ENCODE data around the gene CES4A. TPM values are rescaled to one million over a fixed set of nuclear protein-coding genes. Genes with fewer than 3 reads are reported as not detected.
A peak's percentile ranks its signal among the peaks of the same experiment; 100 is the strongest.
"Not testable (repeated sequence)": the region's sequence is repeated elsewhere in the genome, so short reads cannot be mapped to it uniquely, and the experiment has no call there.

CES4A gene
- total RNA-seq, 1 donor from 2014 or later, result 4.1 TPM

DNA sequence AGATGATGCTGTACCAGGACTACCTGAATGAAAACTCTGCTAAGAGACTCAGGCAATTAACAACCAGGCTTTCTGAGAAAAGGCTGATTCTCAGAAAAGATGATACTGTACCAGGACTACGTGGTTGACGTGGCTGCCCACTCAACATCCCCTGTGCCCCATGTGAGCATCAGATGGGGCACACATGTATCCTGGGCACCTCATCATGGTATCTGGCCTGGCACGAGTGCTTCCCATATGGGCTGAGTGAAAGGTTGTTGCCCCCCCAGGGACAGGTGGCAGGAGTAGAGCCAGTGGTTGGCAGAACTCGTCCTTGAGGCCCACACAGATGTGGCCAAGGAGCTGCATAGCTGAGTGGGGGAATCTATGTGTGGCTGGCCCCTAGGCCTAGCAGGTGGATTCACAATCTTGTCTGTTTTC lies 3.5 kb upstream of the CES4A start:
- DNase-seq (ENCODE audit: low spot score), result no peak

DNA sequence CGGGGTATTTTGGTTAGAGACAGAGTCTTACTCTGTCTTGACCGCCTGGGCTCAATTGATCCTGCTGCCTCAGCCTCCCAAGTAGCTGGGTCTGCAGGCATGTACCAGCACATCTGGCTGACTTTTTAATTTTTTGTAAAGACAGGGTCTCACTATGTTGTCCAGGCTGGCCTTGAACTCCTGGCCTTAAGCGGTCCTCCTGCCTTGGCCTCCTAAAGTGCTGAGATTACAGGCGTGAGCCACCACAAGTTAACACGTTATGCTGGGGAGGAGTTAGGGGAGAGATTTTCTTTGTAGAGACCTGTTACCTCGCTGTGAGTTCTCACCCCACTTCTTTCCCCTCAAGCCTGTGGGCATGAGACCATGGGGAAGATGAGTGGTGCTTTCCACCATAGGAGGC lies 1.8 kb upstream of the CES4A start:
- no peak for DNase-seq (ENCODE audit: low spot score)

GRCh38 chr16:66991545-66992077 lies 3.2 kb downstream of the CES4A start:
- no peak for DNase-seq (ENCODE audit: low spot score)

GRCh38 chr16:66993558-66993957 lies 5.2 kb downstream of the CES4A start:
- DNase-seq (ENCODE audit: low spot score), result not testable (repeated sequence)

DNA sequence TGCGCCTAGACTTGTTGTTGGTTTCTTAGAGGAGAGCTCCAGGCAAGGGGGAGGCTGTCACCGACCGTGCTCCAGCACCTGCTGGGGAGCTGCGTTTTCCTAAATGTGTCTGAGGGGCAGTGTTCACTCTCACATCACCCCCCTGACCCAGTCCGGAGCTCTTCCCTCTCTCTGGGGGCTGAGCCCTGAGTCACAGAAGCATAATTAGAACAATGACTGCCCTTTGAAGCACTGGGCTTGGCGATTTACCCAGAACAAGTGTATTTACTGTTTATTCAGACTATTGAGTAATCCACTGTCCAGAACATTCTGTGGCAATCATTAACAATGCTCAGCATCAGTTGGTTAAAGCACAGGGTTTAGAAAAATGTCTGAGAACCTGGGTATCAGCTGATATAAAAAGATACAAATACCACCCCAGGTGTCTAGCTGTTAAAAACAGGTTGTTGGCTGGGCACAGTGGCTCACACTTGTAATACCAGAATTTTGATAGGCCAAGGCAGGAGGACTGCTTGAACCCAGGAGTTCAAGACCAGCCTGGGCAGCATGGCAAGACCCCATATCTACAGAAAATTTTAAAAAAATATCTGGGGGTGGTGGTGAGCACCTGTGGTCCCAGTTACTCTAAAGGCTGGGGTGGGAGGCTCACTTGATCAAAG lies 8.1 kb downstream of the CES4A start:
- DNase-seq (ENCODE audit: low spot score), result no peak

GRCh38 chr16:66996983-66997358 lies 8.6 kb downstream of the CES4A start:
- DNase-seq (ENCODE audit: low spot score), result no peak

DNA sequence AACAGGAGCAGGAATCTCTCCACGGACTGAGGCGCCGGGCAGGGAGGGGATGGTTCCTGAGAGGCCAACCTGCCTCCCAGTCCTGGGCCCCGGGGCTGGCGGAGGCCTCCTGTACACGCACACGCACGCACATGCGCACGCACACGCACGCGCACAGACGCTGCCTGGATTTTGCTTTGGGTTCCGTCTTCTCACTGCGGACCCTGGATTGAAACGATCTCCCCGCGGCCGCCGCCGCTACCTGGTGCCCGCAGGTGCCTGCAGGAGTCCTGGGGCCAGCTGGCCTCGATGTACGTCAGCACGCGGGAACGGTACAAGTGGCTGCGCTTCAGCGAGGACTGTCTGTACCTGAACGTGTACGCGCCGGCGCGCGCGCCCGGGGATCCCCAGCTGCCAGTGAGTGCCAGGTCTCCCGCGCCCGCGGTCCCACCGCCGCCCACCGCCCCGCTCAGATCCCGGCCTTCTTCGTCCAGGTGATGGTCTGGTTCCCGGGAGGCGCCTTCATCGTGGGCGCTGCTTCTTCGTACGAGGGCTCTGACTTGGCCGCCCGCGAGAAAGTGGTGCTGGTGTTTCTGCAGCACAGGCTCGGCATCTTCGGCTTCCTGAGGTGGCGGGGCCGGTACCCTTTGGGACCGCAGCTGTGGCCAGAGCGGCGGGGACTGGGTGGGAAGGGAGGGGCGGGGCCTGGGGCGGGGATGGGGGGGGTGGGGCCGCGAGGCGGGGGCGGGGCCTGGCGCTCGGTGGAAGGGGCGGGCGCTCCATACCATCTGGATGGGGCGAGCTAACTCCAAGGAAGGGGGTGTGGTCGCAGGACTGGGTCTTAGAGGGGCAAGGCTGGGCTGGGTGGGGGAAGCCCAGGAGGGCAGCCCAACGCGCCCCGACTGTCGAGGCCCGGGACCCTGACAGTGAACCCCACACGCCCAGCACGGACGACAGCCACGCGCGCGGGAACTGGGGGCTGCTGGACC lies 12.3 kb downstream of the CES4A start:
- peak; percentile 70 for DNase-seq (ENCODE audit: low spot score)

DNA sequence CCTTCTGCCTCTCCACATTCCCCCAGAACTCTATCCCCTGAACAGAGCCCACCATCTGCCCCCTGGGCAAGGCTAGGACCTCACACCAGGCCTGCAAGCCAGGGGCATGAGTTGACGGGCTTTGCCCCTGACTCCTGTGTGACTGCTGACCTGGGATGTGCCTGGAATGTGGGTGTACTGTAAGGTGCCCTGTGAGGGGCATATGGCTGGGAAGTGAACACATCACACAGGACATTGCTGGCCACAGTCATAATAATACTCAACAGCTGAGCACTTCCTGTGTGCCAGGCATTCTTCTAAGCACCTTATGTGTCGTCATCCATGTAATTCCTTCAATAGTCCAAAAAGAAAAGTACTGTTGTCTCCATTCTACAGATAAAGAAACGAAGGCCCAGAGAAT lies 13.3 kb downstream of the CES4A start:
- no peak for DNase-seq (ENCODE audit: low spot score)

DNA sequence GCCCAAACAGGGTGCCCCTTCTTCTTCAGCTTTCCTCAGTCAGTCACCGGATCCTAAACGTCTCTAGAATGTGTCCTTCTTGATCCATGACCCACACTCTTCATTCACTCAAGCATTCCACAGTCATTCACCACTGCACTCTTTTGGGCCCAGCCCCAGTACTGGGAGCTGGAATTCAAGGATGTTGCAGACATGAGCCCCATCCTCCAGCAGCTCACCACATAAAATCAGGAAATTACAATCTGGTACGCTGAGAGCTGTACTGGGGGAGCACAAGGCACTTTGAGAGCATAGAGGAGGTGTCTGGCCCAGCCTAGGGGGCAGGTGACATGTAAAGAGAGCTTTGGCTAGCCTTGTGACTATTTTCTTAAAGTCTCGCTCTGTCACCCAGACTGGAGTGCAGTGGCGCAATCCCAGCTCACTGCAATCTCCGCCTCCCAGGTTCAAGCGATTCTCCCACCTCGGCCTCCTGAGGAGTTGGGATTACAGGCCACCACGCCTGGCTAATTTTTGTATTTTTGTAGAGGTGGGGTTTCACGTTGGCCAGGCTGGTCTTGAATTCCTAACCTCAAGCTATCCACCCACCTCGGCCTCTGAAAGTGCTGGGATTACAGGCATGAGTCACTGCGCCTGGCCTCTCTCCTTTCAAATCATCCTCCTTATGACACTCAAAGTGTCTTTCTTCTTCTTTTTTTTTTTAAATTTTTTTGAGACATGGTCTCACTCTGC lies 18.7 kb downstream of the CES4A start:
- DNase-seq (ENCODE audit: low spot score), result peak; percentile 41

DNA sequence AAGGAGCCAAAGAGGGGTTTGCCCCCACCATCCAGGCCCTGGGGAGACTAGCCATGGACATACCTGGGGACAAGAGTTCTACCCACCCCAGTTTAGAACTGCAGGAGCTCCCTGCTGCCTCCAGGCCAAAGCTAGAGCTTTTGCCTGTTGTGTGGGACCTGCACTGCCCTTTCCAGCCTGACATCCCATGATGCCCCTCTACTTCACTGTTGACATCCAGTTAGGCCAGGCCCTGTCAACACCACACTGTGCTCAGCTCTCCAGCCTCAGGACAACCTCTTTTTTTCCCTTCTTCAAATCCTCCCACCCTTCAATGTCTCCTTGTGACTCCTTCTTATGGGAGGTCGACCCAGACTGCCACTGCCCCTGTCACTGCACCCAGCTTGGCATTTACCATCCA lies 20.8 kb downstream of the CES4A start:
- no peak for DNase-seq (ENCODE audit: low spot score)

GRCh38 chr16:67011274-67011673 lies 22.9 kb downstream of the CES4A start:
- no peak for DNase-seq (ENCODE audit: low spot score)

- DNase-seq (ENCODE audit: low spot score), result no peak
Measured at GRCh38 chr16:67013233-67013822, 24.9 kb downstream of the CES4A start.

DNA sequence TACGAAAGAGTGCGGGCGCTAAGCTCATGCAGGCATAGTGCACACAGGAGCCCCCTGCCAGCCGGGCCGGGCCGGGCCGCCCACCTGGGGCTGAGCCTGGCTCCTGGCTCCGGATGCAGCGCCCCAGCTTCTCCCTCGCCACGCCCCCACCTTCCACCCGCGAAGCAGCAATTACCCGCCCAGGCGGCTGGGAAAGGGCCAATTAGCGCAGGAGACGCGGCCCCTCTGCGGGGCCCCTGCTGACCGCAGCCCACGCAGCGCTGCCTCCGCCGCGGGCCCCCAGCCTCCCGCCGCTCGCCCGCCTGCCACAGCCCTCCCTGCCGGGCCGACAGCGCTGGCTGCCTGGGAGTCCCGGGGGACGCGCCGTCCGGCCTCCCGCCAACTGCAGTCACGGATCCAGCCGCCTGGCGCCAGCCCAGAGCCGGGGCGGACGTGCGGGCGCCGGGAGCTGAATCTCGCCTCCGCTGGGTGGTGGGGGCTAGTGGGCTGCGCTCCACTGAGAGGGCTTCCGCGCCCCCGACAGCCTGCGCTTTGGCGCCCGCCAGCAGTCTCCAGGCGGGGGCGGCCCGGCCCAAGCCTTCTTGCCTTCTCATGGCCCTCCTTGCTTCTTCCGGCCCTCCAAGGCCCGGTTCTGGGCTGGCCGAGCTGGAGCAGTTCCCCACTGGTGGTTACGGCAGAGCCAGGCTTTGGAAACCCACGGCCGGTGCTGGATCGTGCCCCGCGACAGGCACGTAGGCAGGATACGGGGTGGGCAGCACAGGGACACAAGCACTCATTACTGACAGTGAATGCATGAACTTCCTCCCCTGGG lies 25.6 kb downstream of the CES4A start:
- DNase-seq (ENCODE audit: low spot score), result peak; percentile 75

- no peak for DNase-seq (ENCODE audit: low spot score)
Measured at GRCh38 chr16:67014634-67015312, 26.4 kb downstream of the CES4A start.

DNA sequence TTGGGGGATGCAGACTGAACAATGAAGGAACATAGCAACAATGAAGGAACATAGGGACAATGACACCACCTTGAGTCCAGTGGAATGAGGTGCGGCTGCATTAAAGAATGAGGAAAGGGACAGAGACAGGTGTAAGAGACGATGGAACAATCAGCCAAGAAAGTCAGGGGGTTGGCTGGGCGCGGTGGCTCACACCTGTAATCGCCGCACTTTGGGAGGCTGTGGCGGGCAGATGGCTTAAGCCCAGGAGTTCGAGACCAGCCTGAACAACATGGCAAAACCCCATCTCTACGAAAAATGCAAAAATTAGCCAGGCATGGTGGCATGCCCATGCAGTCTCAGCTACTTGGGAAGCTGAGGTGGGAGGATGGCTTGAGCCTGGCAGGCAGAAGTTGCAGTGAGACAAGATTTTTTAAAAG lies 26.9 kb downstream of the CES4A start:
- no peak for DNase-seq (ENCODE audit: low spot score)

DNA sequence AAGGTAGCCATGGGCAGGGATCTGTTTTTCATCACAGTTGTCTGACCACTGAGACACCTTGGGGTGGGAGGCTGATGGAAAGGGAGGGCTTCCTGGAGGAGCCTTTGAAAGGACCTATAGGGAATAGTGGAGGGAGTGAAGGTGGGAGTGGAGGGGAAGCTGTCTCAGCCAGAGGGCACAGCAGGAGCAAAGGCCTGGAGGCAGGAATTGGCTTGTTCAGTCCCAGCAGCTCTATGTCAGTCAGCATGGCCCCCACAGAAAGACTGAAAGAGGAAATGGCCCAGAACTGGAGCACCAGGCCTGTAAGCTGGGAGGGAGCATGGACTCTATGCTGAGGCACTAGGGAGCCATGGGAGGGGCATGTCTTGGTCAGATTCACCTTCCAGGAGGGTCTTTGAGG lies 27.8 kb downstream of the CES4A start:
- DNase-seq (ENCODE audit: low spot score), result no peak

DNA sequence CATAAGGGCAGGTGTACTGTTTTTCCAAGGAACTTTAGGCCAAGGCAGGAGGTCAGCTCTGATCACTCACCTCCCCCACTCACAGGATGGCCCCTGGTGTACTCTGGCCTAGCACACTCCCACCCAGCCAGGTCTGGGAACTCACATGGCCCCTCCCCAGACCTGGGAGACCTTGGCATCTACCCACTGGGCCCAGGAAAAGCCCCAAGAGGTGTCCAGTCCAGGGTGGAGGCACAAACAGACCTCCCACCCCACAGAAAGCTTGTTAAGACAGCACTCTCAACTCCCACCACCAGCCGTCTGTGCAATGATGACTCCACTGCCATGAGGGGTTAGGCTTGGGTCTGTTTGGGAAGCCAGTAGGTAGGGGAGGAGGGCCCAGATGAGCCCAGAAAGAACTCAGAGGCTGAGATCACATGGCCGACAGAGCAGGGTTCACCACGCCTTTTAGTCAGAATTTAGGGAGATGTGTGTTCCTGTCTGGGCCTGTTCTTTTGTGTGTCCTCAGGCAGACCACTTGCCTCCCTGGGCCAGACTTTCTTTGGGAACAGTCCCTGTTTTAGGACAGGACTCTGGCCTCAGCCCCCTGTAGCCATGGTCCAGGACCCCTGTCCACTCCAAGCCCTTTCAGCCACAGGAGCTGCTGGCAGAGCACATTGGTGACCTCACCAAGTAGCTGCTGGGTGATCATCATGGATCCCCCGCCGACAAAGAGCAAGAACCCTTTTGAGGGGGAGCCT lies 28.5 kb downstream of the CES4A start:
- DNase-seq (ENCODE audit: low spot score), result no peak

- no peak for DNase-seq (ENCODE audit: low spot score)
Measured at GRCh38 chr16:67017421-67017750, 29.0 kb downstream of the CES4A start.

- DNase-seq (ENCODE audit: low spot score), result peak; percentile 69
Measured at GRCh38 chr16:67017810-67018488, 29.6 kb downstream of the CES4A start.
